Measurements from ENCODE around the gene CTTN.

CTTN gene

GRCh38 chr11:70429724-70430521 lies 31.6 kb downstream of the CTTN start:
- H3K27ac Mint-ChIP-seq: no peak overlapping the region
- H3K9me3 Mint-ChIP-seq: no peaks in the 10 kb centered on the region
- H3K4me3 Mint-ChIP-seq: no peak overlapping the region
- no peaks in the 10 kb centered on the region for H3K4me1 Mint-ChIP-seq
- H3K27me3 Mint-ChIP-seq (ENCODE audit: low read depth): no peaks in the 10 kb centered on the region
- TF ChIP-seq CTCF (IDR thresholded peaks at IDR 0.05; ENCODE audit: unreplicated experiment in 3 of 3): no peak
- H3K36me3 Mint-ChIP-seq (ENCODE audit: low read depth): peaks cover 51% of the 10 kb centered on the region

GRCh38 chr11:70430671-70431574 lies 32.6 kb downstream of the CTTN start:
- Mint-ChIP-seq H3K36me3 (ENCODE audit: low read depth) (peaks cover 51% of the 10 kb centered on the region), H3K4me3 (no peak overlapping the region), H3K27ac (no peak overlapping the region), H3K27me3 (ENCODE audit: low read depth) (no peaks in the 10 kb centered on the region), H3K9me3 (no peaks in the 10 kb centered on the region), H3K4me1 (no peaks in the 10 kb centered on the region)
- no peak for TF ChIP-seq CTCF (IDR thresholded peaks at IDR 0.05; ENCODE audit: unreplicated experiment in 3 of 3)

- Mint-ChIP-seq H3K27ac (no peak overlapping the region), H3K9me3 (no peaks in the 10 kb centered on the region), H3K36me3 (ENCODE audit: low read depth) (peaks cover 56% of the 10 kb centered on the region), H3K4me3 (no peak overlapping the region), H3K27me3 (ENCODE audit: low read depth) (no peaks in the 10 kb centered on the region), H3K4me1 (no peaks in the 10 kb centered on the region)
- TF ChIP-seq CTCF (IDR thresholded peaks at IDR 0.05; ENCODE audit: unreplicated experiment in 3 of 3): no peak
Measured at GRCh38 chr11:70431611-70432010, 33.3 kb downstream of the CTTN start.

GRCh38 chr11:70432065-70432464 lies 33.7 kb downstream of the CTTN start:
- H3K27me3 Mint-ChIP-seq (ENCODE audit: low read depth): no peaks in the 10 kb centered on the region
- no peaks in the 10 kb centered on the region for H3K4me1 Mint-ChIP-seq
- no peak overlapping the region for H3K27ac Mint-ChIP-seq
- H3K4me3 Mint-ChIP-seq: no peak overlapping the region
- H3K36me3 Mint-ChIP-seq (ENCODE audit: low read depth): peaks cover 58% of the 10 kb centered on the region
- TF ChIP-seq CTCF (IDR thresholded peaks at IDR 0.05; ENCODE audit: unreplicated experiment in 3 of 3): no peak
- H3K9me3 Mint-ChIP-seq: no peaks in the 10 kb centered on the region

GRCh38 chr11:70432580-70432979 lies 34.3 kb downstream of the CTTN start:
- TF ChIP-seq CTCF (IDR thresholded peaks at IDR 0.05; ENCODE audit: unreplicated experiment in 3 of 3): no peak
- no peaks in the 10 kb centered on the region for H3K27me3 Mint-ChIP-seq (ENCODE audit: low read depth)
- peaks cover 56% of the 10 kb centered on the region for H3K36me3 Mint-ChIP-seq (ENCODE audit: low read depth)
- no peaks in the 10 kb centered on the region for H3K9me3 Mint-ChIP-seq
- H3K4me3 Mint-ChIP-seq: no peak overlapping the region
- no peak overlapping the region for H3K27ac Mint-ChIP-seq
- no peaks in the 10 kb centered on the region for H3K4me1 Mint-ChIP-seq

All from nephron (organoid).